ENCODE measurements around the gene AIP.

Gene AIP

GRCh38 chr11:67492801-67493547, 10.1 kb downstream of the AIP start:
- in situ Hi-C loops (cut with MboI; ENCODE audit: low sequenced_read_pairs) = no loop called here

- in situ Hi-C loops (cut with MboI; ENCODE audit: low sequenced_read_pairs) = no loop called here
Measured at GRCh38 chr11:67493548-67494370, 10.9 kb downstream of the AIP start.

- in situ Hi-C loops (cut with MboI; ENCODE audit: low sequenced_read_pairs) = no loop called here
Measured at GRCh38 chr11:67494371-67495233, 11.8 kb downstream of the AIP start.

GRCh38 chr11:67495234-67496005, 12.6 kb downstream of the AIP start:
- in situ Hi-C loops (cut with MboI; ENCODE audit: low sequenced_read_pairs) = no loop called here

GRCh38 chr11:67496113-67496512, 13.3 kb downstream of the AIP start:
- in situ Hi-C loops (cut with MboI; ENCODE audit: low sequenced_read_pairs) = no loop called here

GRCh38 chr11:67497656-67498291, 14.9 kb downstream of the AIP start:
- in situ Hi-C loops (cut with MboI; ENCODE audit: low sequenced_read_pairs) = no loop called here

DNA sequence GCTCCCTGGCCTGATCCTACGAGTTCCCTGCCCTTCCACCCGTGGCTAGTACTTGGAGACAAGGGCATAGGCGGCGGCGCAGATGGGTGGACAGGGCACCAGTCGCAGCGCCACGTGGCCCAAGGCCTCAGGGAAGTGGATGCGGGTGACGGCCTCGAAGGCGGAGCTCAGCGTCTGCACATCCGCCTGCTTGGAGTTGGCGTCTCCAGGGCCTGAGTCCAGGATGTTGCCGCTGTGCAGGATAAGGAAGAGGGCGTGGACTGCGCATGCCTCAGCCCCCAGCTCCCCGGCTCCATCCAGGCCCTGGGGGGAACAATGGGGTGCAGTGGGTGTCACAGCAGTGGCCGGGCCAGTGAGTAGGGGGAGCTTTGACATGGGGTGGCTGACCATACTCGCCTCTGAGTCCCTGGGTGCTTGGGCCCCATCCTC, 15.7 kb downstream of the AIP start:
- in situ Hi-C loops (cut with MboI; ENCODE audit: low sequenced_read_pairs) = no loop called here

DNA sequence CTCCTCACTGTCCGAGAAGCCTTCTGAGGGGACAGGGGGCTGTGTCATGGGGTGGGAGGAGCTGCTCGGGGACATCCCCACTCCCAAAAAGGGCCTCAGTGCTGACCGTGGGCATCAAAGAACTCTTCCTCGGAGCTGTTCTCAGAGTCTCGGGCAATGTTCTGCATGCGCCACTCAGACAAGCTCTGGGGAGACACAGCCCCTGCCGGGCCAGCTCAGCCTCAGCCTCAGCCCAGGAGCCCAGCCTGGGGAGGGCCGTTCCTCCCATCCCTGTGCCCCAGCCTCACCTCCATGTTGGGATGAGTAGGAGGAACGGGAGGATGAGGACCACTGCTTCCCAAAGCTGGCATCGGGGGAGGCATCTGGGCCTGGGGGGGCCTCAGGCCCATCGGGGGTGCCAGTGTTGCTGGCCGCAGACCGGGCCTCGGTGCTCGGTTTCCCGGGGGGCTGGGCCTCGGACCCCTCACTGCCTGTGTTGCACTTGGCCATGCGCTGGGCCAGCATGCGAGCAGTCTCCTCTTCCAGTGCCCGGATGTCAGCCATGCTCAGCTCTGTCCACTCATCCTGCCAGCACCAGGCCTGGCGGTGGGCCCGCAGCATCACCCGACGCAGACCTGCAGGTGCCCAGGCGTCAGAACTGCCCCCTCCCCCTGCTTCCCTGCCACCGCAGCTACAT, 17.1 kb downstream of the AIP start:
- in situ Hi-C loops (cut with MboI; ENCODE audit: low sequenced_read_pairs) = no loop called here

DNA sequence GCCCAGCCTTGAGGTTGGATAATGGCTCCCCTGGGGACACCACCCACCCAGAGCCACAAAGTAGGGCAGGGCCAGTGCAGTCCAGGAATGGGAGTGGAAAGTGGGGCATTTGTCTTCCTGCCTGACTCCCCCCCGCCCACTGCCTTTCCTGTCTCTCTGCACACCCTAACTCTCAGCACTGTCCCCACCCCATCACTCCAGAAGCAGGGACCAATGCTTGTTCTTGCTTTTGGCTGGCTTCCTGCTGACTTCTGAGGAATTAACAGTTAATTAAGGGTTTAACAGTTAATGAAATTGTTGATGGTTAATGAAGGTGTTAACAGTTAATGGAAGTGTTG, 17.6 kb downstream of the AIP start:
- in situ Hi-C loops (cut with MboI; ENCODE audit: low sequenced_read_pairs) = no loop called here

DNA sequence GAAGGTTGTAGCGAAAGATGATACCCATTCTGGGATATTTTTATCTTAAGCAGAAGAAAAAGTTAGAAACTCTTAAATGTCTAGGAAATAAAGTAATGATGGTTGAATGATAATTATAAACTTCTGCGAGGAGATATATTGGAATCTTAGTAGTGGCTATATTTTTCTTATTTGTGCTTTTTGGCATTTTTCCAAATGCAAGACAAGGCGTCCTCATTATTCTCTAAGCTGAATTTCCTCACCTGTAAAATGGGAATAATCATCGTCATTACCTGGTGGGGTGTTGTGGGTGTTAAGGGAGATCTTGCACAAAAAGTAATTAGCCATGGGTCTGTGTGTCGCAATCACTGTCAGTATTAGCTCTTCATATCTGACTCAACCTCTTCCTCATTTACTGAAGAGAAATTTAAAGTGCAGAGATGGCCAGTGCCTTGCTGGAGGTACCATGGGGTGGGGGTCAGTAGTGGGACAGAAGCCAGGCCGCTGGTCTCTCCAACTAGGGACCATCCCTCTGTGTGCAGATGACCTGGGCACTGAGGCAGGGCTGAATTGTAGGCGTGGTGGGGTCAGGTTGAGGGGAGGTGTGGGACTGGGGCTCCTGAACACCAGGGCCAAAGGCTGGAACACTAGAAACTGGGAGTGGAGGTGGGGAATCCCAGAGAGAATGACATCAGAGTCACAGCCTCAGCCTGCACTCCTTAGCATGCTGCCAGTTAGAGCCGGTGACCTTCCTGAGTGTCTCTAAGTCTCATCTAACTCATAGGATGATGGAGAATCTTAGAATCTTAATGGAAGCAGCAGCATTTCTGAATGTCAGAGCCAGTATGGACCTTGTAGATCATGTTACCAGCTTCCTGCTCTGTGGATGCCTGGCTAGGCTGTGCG, 18.2 kb downstream of the AIP start:
- in situ Hi-C loops (cut with MboI; ENCODE audit: low sequenced_read_pairs) = no loop called here

- in situ Hi-C loops (cut with MboI; ENCODE audit: low sequenced_read_pairs) = no loop called here
Measured at GRCh38 chr11:67501854-67502253, 19.0 kb downstream of the AIP start.

GRCh38 chr11:67502328-67502979, 19.6 kb downstream of the AIP start:
- in situ Hi-C loops (cut with MboI; ENCODE audit: low sequenced_read_pairs) = no loop called here

- in situ Hi-C loops (cut with MboI; ENCODE audit: low sequenced_read_pairs) = no loop called here
Measured at GRCh38 chr11:67503119-67504004, 20.5 kb downstream of the AIP start.

DNA sequence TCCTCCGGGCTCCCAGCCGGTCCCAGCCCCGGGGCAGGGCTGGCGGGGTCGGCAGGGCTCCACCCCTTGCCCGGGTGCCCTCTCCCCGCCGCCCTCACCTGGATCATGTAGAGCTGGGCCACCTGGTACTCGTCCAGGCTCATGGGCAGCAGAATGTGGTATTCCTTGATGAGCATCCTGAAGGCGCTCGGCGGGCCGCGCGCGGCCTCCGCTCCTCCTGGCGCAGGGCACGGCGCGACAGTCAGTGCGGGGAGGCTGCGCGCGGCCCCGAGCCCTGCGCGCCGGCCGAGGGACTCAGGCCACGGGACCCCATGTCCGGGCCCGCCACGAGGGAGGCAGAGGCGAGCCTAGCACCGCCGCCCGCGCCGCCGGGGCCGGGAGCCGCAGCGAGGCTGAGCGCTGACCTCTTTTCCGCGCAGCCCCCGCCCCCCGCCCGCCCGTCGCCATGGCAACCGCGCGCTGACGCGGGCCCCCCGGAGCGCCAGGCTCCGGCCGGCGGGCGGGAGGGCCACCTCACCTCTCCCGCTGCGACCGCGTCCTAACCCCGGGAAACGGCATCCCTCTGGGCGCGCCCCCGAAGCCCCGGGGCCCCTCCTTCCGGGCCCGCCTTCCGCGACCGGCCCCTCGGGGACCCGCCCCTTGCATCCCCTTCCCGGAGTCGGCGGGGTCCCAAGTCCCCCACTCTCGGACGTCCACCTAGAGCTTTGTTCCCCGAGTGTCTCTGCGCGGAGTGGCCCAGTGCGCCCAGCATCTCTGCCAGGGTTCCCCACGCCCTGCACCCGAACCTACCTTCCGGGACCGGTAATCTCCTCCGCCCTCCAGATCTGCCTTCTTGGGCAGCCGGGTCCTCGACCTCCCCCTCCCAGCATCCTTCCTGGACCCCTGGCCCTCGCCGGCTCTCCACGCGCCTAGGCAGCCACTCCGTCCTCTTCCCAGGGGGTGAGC, 21.5 kb downstream of the AIP start:
- in situ Hi-C loops (cut with MboI; ENCODE audit: low sequenced_read_pairs) = no loop called here

DNA sequence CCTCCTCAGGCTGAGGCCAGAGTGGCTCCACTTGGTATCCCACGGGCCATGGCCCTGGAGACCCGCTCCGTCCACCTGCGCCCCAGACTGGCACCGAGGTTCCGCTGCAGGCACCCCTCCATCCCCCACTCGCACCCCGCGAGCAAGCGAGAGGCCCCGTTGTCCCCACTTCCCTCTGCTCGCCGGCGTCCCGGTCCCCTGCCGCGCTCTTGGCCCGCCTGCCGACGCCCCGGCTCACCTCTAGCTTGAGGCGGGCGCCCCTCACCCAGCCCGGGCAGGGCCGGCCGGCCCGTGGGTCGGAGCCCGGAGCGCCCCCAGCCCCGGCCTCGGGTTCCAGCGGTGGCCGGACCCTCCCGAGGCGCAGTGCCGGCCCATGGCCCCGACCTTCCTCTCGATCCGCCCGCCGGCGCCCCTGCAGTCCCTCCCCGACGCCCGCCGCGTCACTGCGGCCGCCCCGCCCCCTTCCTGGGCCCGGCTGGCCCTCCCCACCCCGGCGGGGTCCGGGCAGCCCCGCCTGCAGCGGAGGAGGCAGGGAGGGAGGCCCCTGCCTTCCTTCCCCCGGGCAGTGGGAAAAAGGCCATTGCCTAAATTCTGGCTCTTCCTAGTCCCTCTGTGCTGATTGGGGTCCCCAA, 22.2 kb downstream of the AIP start, which contains the start of gene PITPNM1:
Gene PITPNM1 (minus strand): TSS at position 414 of the 632 bp plus-strand sequence. CDS start 1,183 bp downstream, outside the sequence.
- in situ Hi-C loops (cut with MboI; ENCODE audit: low sequenced_read_pairs) = no loop called here

All from HL-60/S4 (cell line).